Measurements from ENCODE around the gene CCL17. TPM values are rescaled to one million over a fixed set of nuclear protein-coding genes. Genes with fewer than 3 reads are reported as not detected.

Gene CCL17
- total RNA-seq, 1 experiment from 2014 or later: not detected

- peak overlapping the region; percentile 87 for H3K27ac ChIP-seq
- H4K20me1 ChIP-seq (ENCODE audit: insufficient read depth): no peaks in the 10 kb centered on the region
- peak overlapping the region; percentile 11; the same call in 1 of the 2 replicates for H3K4me3 ChIP-seq
- no peaks in the 10 kb centered on the region for H3K36me3 ChIP-seq (ENCODE audit: low read depth)
- peak; percentile 72 to 85 for DNase-seq
- H3K4me2 ChIP-seq: peak overlapping the region; percentile 65
- no peaks in the 10 kb centered on the region for H3K79me2 ChIP-seq (ENCODE audit: low read depth)
- no peaks in the 10 kb centered on the region for H3K9me2 ChIP-seq (ENCODE audit: insufficient read depth)
- H3K27me3 ChIP-seq (ENCODE audit: insufficient read depth, low read depth): no peaks in the 10 kb centered on the region
- ChIA-PET CTCF (interaction anchor here (1.5 kb wide), 1 partner anchor 40 kb away, joined by 7 read pairs; no protein-coding TSS in a partner anchor), POLR2A (ENCODE audit: unreplicated experiment) (interaction anchor here (0.7 kb wide), 1 partner anchor 17 kb away, joined by 8 read pairs; no protein-coding TSS in a partner anchor)
- no peaks in the 10 kb centered on the region for H3K9me3 ChIP-seq (ENCODE audit: insufficient read depth, low read depth)
- no TSS peak for BruUV-seq (replicated peaks)
- H2AFZ ChIP-seq: no peak overlapping the region
- peaks cover 35% of the 10 kb centered on the region for H3F3A ChIP-seq (ENCODE audit: insufficient read depth, low read depth)
- intact Hi-C loops (cut with micrococcal nuclease; ENCODE audit: unreplicated experiment): loop anchor here (1.0 kb wide), 2 partner anchors 73 to 77 kb away; no protein-coding TSS in a partner anchor
- peaks cover 30% of the 10 kb centered on the region for H3K4me1 ChIP-seq (replicated peaks; ENCODE audit: insufficient read depth)
- no peak for TF ChIP-seq EZH2 (IDR thresholded peaks at IDR 0.05; ENCODE audit: low read depth)
- TF ChIP-seq, protein P1, sequence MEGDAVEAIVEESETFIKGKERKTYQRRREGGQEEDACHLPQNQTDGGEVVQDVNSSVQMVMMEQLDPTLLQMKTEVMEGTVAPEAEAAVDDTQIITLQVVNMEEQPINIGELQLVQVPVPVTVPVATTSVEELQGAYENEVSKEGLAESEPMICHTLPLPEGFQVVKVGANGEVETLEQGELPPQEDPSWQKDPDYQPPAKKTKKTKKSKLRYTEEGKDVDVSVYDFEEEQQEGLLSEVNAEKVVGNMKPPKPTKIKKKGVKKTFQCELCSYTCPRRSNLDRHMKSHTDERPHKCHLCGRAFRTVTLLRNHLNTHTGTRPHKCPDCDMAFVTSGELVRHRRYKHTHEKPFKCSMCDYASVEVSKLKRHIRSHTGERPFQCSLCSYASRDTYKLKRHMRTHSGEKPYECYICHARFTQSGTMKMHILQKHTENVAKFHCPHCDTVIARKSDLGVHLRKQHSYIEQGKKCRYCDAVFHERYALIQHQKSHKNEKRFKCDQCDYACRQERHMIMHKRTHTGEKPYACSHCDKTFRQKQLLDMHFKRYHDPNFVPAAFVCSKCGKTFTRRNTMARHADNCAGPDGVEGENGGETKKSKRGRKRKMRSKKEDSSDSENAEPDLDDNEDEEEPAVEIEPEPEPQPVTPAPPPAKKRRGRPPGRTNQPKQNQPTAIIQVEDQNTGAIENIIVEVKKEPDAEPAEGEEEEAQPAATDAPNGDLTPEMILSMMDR (conservative IDR thresholded peaks at IDR 0.05): peak; percentile 65
Measured at GRCh38 chr16:57377080-57377841, 27.3 kb upstream of the CCL17 start.

DNA sequence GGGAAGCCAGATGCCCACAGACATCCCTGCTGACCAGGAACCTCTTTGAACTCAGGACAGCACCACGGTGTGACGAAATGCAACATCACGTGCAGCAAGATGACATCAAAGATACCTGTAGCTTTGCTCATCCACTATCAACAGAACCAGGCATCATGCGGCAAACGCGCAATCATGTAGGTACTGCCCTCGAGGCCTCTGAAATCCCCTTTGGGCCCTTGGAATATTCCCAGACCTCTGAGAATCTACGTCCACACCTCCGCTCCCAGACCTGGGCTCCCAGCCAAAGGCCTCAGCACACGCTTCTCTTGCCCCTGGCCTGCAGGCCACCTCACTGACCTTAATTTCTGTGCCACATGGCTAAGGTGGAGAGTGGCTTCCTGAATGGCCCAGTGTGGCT, 25.0 kb upstream of the CCL17 start:
- ChIA-PET CTCF (no interaction called here), POLR2A (ENCODE audit: unreplicated experiment) (no interaction called here)
- Histone ChIP-seq H4K20me1 (ENCODE audit: insufficient read depth) (no peaks in the 10 kb centered on the region), H3F3A (ENCODE audit: insufficient read depth, low read depth) (peaks cover 35% of the 10 kb centered on the region), H3K4me2 (no peak overlapping the region), H3K27ac (peak overlapping the region; percentile 87; the same call in 1 of the 2 replicates), H2AFZ (no peak overlapping the region), H3K79me2 (ENCODE audit: low read depth) (no peaks in the 10 kb centered on the region), H3K9me3 (ENCODE audit: insufficient read depth, low read depth) (no peaks in the 10 kb centered on the region), H3K4me3 (no peak overlapping the region), H3K27me3 (ENCODE audit: insufficient read depth, low read depth) (no peaks in the 10 kb centered on the region), H3K9me2 (ENCODE audit: insufficient read depth) (no peaks in the 10 kb centered on the region), H3K36me3 (ENCODE audit: low read depth) (no peaks in the 10 kb centered on the region), H3K4me1 (replicated peaks; ENCODE audit: insufficient read depth) (peaks cover 41% of the 10 kb centered on the region)
- peak; percentile 72 to 82 for DNase-seq
- no peak for TF ChIP-seq EZH2 (IDR thresholded peaks at IDR 0.05; ENCODE audit: low read depth)
- TF ChIP-seq, protein P1 (conservative IDR thresholded peaks at IDR 0.05): no peak
- no TSS peak for BruUV-seq (replicated peaks)
- intact Hi-C loops (cut with micrococcal nuclease; ENCODE audit: unreplicated experiment): loop anchor here (1.0 to 2.0 kb wide), 2 partner anchors 9 to 37 kb away; no protein-coding TSS in a partner anchor

- H3K27ac ChIP-seq: no peak overlapping the region
- H3F3A ChIP-seq (ENCODE audit: insufficient read depth, low read depth): peaks cover 35% of the 10 kb centered on the region
- no peaks in the 10 kb centered on the region for H3K27me3 ChIP-seq (ENCODE audit: insufficient read depth, low read depth)
- H2AFZ ChIP-seq: no peak overlapping the region
- peak in 1 of 2 experiments; percentile 26 for DNase-seq
- intact Hi-C loops (cut with micrococcal nuclease; ENCODE audit: unreplicated experiment): no loop called here
- H3K9me3 ChIP-seq (ENCODE audit: insufficient read depth, low read depth): no peaks in the 10 kb centered on the region
- peaks cover 41% of the 10 kb centered on the region for H3K4me1 ChIP-seq (replicated peaks; ENCODE audit: insufficient read depth)
- H3K4me3 ChIP-seq: no peak overlapping the region
- ChIA-PET CTCF (interaction anchor here (0.6 kb wide), 1 partner anchor 105 kb away, joined by 10 read pairs; no protein-coding TSS in a partner anchor), POLR2A (ENCODE audit: unreplicated experiment) (interaction anchor here (0.6 kb wide), 1 partner anchor 18 kb away, joined by 8 read pairs; no protein-coding TSS in a partner anchor)
- no peaks in the 10 kb centered on the region for H3K36me3 ChIP-seq (ENCODE audit: low read depth)
- no TSS peak for BruUV-seq (replicated peaks)
- TF ChIP-seq EZH2 (IDR thresholded peaks at IDR 0.05; ENCODE audit: low read depth): no peak
- TF ChIP-seq, protein P1 (conservative IDR thresholded peaks at IDR 0.05): no peak
- H3K9me2 ChIP-seq (ENCODE audit: insufficient read depth): no peaks in the 10 kb centered on the region
- no peaks in the 10 kb centered on the region for H3K79me2 ChIP-seq (ENCODE audit: low read depth)
- no peaks in the 10 kb centered on the region for H4K20me1 ChIP-seq (ENCODE audit: insufficient read depth)
- no peak overlapping the region for H3K4me2 ChIP-seq
Measured at GRCh38 chr16:57380671-57381462, 23.7 kb upstream of the CCL17 start.

Data from PC-9 (cell line).